DMS53 (cell line): ENCODE measurements around the gene CCDC121.
A peak's percentile ranks its signal among the peaks of the same experiment; 100 is the strongest.
"Not testable (repeated sequence)": the region's sequence is repeated elsewhere in the genome, so short reads cannot be mapped to it uniquely, and the experiment has no call there.

ENCODE experiments used
- DNase-seq: peaks from one replicate; lab custom pipeline; 2025; lab: John Stamatoyannopoulos, UW

The CCDC121 gene

GRCh38 chr2:27636766-27637165 is 8.0 kb upstream of the CCDC121 start:
- DNase-seq = no peak

GRCh38 chr2:27634291-27634690 is 5.5 kb upstream of the CCDC121 start:
- DNase-seq = no peak

- not testable (repeated sequence) for DNase-seq
These were observed 1.4 kb upstream of the CCDC121 start for GRCh38 chr2:27630257-27630656.

GRCh38 chr2:27627963-27628766 is 647 bp downstream of the CCDC121 start:
- DNase-seq = peak; percentile 60

GRCh38 chr2:27626921-27627320 is 1.9 kb downstream of the CCDC121 start:
- peak; percentile 4 for DNase-seq

- not testable (repeated sequence) for DNase-seq
These were observed 2.5 kb downstream of the CCDC121 start for GRCh38 chr2:27626323-27626722.

- no peak for DNase-seq
These were observed 3.9 kb downstream of the CCDC121 start for GRCh38 chr2:27624943-27625342.

GRCh38 chr2:27622921-27623384 is 5.9 kb downstream of the CCDC121 start:
- no peak for DNase-seq

GRCh38 chr2:27621524-27621923 is 7.3 kb downstream of the CCDC121 start:
- no peak for DNase-seq

- DNase-seq = no peak
These were observed 13.5 kb downstream of the CCDC121 start for GRCh38 chr2:27615316-27615715.

GRCh38 chr2:27613985-27614384 is 14.8 kb downstream of the CCDC121 start:
- DNase-seq = no peak

- DNase-seq = no peak
These were observed 22.2 kb downstream of the CCDC121 start for GRCh38 chr2:27606611-27607010.

GRCh38 chr2:27596627-27597026 is 32.2 kb downstream of the CCDC121 start:
- no peak for DNase-seq

GRCh38 chr2:27595412-27595811 is 33.4 kb downstream of the CCDC121 start:
- not testable (repeated sequence) for DNase-seq

- not testable (repeated sequence) for DNase-seq
These were observed 34.6 kb downstream of the CCDC121 start for GRCh38 chr2:27594020-27594703.

GRCh38 chr2:27593240-27593639 is 35.6 kb downstream of the CCDC121 start:
- DNase-seq = no peak

GRCh38 chr2:27591745-27592144 is 37.1 kb downstream of the CCDC121 start:
- no peak for DNase-seq

GRCh38 chr2:27588308-27588707 is 40.5 kb downstream of the CCDC121 start:
- DNase-seq = no peak

- no peak for DNase-seq
These were observed 41.8 kb downstream of the CCDC121 start for GRCh38 chr2:27587025-27587424.

- DNase-seq = no peak
These were observed 44.2 kb downstream of the CCDC121 start for GRCh38 chr2:27584597-27584996.

- peak; percentile 32 for DNase-seq
These were observed 45.4 kb downstream of the CCDC121 start for GRCh38 chr2:27583390-27583915.

GRCh38 chr2:27582695-27583389 is 46.0 kb downstream of the CCDC121 start, which contains the start of gene ZNF512:
Gene ZNF512 (plus strand): TSS chr2:27583042. CDS start chr2:27583113, 71 bp downstream.
- peak; percentile 95 for DNase-seq
